HG03159 (cell line): ENCODE measurements around the gene NNT.
"Not testable (repeated sequence)": the region's sequence is repeated elsewhere in the genome, so short reads cannot be mapped to it uniquely, and the experiment has no call there.

Experiments used
- ATAC-seq: cut with Tn5 transposase; IDR thresholded peaks from one replicate; pipeline ENCODE4 v1.9.1; 2021; ENCODE audit warnings: mild to moderate bottlenecking, moderate library complexity; ENCODE audit not compliant: unreplicated experiment

Gene NNT

DNA sequence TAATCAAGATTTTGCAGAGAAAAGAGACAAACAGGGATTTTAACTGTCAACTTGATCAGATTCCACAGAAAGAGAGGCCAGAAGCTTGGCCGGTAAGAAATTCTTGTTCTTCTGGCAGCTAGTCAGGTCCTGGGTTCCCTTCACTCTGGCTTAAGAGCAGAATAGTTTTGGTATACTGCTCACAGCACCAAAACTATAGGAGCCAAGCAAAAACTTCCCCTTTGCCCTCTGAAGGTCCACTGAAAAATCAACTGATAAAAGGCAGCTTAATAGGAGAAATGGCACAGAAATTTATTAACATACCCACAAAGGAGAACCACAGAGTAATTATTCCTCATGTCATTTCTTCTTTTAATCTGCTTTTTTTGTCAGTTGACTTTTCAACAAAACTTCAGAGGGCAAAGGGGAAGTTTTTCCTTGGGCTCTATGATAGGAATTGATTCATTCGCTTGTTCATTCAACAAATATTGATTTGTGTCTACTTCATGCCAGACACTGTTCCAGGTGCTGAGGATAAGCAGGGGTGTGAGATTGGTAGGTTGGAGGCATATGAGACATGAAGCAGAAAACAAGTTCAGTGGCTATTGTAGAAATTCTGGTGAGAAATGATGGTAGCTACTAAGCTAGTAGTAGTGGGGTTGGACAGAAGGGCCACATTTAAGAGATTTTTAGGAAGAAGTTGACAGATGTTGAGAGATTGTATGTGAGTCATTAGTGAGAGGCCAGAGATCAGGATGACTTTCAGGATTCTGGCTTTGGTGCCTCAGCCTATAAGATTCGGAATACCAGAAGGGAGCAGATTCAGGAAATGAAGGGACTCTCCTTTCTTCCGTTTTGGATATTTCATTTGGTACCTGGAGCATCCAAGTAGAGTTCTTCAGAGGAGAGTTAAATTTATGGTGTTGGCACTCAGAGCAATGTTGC, 20.6 kb upstream of the NNT start:
- no peak for ATAC-seq

DNA sequence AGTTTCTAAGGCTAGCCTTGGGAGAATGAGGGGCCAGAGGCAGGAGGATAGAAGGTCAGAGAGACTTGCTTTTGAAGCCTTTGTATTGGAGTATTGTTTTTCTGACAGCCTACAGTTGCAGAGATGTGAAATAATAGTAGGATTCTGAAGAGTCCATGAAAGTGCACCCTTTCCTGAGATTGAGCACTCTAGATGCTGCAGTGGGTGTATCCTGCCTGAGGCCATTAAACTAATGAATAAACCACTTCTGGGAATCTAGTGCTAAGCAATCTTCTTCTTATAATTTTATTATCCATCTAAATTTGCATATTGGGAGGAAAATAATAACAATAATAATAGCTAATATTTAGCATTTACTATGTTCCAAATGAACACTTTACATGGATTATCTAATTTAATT, 19.3 kb upstream of the NNT start:
- ATAC-seq, result no peak

DNA sequence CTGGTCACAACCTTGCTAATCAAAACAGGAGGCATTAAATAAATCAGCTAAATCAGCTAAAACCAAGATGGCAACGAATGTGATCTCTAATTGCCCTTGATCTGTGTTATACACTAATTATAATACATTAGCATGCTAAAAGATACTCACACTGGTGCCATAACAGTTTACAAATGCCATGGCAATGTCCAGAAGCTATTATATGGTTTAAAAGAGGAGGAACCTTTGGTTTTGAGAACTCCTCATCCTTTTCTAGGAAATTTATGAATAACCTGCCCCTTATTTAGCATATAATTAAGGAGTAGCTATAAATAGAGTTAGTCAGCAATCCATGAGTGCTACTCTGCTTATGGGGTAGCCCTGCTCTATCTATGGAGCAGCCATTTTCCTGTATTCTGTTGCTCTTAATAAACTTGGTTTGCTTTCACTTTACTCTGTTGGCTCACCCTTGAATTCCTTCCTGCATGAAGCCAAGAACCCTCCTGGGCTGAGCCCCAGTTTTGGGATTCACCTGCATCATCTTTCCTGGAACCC, 18.7 kb upstream of the NNT start:
- ATAC-seq, result no peak

DNA sequence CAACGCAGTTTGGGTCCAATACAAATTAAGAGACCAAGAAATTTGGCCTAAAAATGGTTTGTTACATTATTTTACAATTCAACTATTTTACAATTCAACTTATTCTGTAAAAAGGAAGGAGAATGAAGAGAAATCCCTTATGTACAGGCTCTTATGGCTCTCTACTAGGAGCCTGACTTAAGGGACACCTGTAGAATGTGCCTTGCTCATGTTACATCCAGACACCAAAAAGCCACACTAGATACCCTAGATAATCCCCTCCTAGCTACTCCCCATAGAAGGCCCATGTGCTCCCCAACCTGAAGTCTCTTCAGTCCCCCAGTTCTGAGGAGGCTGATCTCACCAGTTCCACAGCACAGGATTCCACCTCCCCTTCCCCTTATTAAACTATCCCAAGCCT, 14.1 kb upstream of the NNT start:
- ATAC-seq, result no peak

DNA sequence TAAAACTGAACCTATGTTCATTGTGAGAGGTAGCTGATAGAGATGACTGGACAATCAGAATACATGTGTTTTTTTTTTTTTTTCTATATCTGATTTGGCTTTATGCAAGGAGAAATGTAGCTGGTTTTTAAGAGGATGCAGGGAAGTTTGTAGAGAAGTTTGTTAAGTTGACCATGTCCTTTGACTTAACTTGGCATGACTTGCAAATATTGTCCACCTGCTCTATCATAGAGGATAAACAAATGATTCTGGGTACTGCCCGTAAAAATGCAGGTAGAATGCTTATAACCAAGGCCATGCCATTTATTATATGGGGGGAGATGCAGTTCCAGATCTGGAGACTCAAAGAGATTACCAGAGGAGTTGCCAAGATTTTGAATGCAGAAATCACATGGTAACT, 13.7 kb upstream of the NNT start:
- ATAC-seq, result no peak

DNA sequence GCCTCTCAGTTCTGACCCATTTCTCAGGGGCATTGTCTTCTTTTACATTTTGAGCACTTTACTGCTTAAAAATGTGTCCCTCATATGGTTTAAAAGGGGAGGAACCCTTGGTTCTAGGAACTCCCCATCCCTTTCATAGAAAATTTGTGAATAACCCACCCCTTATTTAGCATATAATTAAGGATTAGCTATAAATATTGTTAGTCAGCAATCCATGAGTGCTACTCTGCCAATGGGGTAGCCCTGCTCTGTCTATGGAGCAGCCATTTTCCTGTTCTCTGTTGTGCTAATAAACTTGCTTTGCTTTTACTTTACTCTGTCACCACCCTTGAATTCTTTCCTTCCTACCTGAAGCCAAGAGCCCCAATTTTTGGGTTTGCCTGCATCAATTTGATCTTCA, 12.3 kb upstream of the NNT start:
- ATAC-seq, result no peak

DNA sequence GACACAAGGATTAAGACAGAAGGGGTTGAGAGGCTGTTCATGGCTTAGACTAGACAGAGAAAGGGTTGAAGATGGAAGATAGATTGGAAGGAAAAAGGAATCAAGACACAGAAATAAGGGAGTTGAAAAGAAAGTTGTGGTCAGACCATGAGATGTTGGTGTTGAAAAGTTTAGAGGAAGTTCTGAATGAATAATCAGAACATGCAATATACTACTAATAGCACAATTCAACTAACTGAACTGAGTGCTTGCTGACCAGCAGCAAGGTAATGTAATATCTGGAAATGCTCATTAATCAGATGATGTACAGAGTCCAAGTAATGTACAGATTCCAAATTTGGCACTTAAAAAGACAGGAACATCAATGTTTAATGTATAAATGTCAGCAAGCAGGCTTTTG, 10.6 kb upstream of the NNT start:
- ATAC-seq, result no peak

DNA sequence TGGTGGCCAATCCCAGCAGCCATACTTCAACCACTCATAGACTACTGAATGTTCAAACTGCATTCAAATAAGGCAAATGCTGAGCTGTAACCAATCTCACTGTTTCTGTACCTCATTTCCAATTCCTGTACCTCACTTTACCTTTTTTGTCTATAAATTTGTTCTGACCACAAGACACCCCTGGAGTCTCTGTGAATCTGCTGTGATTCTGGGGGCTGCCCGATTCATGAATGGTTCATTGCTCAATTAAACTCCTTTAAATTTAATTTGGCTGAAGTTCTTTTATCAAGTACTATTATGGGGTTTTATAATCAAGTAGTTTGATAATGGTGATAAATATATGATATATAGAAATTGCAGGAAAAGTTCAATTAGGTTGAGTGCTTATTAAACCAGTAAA, 4.1 kb upstream of the NNT start:
- ATAC-seq, result not testable (repeated sequence)

DNA sequence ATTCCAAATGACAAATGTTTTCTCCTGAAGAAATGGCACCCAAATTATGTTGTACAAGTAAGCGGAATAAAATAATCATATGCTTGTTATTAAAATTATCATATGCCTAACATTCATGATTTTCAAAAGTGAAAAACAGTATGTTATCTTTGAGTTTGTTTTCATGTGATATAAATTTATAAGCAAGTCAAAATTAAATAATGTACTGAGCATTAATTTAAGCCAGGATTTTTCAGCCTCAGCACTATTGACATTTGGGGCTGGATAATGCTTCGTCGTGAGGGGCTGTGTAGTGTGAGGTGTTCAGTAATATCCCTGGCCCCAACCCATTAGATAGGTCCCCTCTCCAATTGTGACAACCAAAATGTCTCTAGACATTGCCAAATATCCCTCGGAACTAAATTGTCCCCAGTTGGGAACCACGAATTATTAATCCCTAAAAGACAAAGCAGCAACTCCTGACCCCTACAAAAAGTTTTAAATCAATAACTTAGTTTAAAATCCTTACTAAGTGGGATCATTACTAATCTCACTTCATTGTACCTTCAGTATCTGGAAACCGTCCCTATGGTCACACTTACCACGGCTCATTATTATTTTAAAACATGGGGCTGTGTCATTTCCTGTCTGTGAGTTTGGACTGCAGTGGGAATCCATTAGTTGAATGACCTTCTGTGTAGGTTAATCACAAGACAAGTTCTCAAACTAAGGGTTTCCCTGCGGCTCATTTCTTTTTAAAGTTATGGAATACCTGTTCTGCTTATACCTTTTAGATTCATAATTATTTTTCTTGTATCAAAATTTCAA, 1.3 kb upstream of the NNT start:
- ATAC-seq, result peak; percentile 31

DNA sequence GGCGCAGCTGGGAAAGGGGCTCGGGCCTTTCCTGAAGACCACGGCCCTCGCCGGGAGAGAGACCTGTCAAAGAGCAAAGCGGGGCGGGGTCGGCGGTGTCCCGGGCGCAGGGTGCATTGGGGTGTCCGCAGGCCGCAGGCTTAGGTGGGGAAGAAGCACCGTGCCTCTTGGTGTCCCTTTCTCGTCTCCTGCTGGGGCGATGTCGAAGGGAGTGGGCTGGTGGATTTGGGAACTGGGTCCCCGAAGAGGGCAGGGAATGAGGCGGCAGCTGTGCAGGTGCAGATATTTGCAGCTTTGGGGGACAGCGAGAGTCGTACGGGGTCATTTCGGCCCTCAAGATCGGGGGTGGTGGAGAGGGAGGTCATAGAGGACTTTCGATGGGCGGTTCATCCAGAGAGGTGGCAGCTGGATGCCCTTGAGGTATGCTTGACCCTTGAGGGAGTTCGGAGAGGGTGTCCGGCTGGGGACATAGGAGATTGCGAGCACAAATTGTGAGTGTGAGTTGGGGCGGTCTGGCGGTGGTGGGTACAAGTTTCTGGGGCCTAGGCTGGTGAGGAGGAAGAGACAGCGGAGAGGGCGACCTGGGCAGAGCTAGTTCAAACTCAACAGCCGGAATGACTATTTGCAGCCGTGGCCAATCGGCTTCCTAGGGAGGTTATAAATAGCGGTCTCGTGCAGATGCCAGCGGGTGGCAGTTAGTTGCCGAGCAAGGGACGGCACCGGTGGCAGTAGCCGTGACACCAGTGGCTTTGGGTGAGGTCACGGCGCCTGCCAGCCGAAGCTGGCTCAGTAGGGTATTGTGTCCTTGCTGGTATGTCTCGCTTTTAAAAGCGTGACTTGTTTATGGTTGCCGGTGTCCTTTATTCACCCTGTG, 601 bp downstream of the NNT start:
- peak; percentile 46 for ATAC-seq

DNA sequence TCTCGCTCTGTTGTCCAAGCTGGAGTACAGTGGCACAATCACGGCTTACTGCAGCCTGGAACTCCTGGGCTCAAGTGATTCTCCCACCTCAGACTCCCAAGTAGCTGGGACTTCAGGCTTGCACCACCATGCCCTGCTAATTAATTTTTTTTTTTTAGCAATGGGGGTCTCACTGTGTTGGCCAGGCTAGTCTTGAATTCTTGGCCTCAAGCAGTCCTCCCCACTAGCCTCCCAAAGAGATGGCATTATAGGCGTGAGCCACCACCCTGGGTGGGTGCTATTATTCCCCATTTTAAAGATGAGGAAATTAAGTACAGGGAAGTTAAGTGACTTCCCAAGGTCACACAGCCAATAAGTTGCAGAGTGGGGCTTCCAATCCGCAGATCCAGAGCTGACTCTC, 1.7 kb downstream of the NNT start:
- no peak for ATAC-seq

DNA sequence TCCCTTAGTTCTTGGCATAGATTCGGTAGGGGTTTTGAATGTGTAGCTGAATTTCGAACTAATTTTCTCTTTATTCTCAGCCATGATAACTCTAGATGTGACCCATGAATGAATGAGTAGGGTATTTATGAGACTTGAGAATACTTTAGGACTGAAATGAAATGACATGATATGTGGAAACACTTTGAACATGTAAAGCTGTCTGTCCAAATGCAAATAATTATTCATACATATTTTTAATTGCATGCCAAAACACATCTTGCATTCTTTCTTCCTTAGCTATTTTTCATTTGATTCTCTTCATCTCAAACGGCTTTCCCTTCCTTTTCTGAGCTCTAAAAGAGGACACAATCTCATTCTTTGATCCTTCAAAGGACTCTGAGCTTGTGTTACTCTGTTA, 3.4 kb downstream of the NNT start:
- no peak for ATAC-seq

DNA sequence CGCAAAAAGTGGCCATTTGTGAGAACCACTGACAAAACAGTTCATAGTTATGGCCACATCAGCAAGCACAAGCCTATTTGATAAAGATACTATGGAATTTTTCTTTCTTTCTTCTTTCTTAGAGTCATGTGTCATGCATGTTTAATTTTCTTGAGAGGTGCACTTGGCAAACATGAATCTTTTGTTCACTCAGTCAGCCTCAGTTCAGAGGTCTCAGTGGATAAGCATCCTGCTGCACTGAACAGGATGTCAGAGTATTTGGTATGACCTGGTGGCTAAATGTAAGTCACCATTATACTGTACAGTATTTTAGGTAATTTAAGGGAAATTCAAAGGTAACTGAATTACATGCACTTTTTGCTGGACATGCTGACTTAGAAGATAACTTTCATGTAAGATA, 5.4 kb downstream of the NNT start:
- ATAC-seq, result no peak

DNA sequence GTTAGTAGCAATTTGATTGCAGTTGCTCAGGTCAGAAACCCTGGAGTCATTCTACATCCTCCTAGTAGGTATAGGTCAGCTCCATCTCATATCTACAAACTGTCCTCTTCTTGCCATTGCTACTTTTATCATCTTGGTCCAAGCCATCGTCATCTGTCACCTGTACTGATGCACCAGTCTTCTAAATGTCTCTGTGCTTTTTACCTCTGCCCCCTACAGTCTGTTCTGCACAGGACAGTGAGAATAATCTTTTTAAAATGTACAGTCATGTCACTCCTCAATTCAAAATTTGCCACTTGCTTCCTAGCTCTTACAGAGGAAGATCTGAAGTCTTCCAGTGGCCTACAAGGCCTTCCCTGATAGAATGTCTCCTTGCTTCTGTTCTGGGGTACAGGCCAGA, 6.8 kb downstream of the NNT start:
- ATAC-seq, result peak; percentile 84

DNA sequence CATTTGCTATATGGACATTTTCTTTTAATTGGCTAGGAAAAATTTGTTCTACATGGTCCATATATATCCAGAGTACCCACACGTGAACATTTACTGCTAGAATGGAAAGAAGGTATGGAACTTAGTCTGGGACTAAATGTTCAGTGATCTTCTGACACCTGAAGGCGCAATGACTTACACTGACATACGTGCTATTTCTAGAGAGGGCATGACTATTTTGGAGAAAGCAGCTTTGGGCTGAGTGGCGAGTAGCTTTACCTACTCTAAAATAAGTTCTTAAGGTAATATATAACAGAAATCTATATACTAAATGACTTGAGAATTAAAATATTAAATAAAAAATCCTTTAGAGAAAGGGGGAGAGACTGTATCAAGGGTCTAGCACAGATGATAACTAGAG, 10.4 kb downstream of the NNT start:
- no peak for ATAC-seq

DNA sequence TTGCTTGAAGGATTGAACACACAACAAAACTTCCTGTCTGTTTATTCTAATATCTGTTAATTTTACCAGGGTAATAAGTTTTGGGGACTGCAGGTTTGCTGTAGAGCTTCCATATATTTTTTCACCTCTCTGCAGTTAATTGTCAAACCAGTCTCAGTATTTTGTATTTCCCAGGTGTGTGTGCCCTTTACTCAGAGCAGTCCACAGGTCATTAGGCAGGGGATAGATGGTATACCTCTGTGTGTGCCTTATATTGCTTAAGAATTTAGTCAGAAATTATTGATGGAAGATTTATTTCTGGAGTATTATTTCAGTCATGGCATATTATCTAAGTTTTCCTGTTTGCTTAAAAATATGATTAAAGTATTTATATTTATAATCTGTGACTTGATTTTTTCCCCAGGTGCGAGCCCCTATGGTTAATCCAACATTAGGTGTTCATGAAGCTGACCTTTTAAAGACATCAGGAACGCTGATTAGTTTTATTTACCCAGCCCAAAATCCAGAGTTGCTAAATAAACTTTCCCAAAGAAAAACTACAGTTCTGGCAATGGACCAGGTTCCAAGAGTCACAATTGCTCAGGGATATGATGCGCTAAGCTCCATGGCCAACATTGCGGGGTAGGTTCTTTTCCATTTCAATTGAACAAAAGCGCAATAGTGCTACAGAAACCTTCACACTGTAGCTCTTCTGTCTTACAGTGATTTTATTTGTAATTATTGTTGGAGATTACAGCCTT, 12.6 kb downstream of the NNT start:
- ATAC-seq, result no peak

DNA sequence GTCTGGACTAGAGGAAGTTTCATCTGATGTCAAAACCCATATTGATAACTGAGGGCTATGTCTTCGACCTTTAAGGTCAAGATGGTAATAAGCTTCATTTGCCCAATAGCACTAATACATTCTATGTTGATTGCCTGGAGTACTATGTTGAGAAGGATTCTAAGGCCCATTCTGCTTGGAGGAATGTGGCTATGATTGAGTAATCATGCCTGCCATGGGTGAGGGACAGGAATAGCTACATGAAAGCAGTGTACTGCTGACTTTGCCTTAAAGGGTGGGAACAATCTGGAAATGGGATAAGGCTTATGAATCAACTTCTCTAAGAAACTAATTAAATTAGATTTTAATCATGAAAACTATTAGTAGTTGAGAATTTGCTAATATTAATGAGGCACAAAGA, 13.6 kb downstream of the NNT start:
- no peak for ATAC-seq

DNA sequence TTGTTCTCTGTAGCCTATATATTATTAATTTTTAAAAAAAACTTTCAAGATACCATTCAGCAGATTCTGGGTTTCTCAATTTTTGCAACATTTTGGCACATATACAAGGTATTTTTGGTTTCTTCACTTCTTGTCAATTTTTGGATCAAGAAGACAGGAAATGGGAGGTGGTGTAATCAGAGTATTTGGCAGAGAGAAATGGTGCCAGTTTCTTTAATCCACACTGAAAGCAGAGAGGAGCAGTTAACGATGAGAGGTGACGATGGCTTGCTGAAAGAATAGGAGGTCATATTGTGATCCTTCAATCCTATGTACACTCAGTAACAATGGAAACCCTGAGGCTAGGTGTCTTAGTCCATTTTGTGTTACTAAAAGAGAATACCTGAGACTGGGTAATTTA, 16.4 kb downstream of the NNT start:
- no peak for ATAC-seq

DNA sequence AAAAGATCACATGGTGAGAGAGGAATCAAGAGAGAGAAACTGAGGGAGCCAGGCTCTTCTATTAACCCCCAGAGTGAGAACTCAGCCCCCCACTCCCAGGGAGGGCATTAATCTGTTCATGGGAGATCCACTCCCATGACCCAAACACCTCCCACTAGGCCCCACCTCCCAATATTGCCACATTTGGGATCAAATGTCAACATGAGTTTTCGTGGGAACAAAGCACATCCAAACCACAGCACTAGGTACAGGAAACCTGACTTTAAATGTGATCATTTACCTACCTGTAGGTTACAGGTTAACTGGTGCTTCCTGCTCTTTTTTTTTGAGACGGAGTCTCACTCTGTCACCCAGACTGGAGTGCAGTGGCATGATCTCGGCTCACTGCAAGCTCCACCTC, 16.9 kb downstream of the NNT start:
- ATAC-seq, result no peak

DNA sequence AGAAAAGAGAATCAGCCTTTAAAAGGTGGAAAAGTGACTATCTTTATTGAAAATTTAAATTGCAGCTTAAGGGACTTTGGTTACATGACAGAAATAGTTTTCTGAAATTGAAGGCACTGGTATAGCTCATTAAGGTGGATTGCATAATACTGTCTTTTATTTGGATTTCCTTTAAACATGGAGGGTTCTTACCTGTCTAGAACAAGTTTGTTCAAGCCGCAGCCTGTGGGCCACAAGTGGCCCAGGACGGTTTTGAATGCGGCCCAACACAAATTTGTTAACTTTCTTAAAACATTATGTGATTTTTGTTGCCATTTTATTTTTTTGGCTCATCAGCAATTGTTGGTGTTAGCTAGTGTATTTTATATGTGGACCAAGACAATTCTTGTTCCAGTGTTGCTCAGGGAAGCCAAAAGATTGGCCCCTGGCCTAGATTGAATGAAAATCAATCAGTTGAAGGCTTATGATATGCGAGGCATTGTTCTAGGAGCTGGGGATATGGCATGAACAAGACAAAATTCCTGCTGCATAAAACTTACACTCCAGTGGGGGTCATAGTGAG, 18.0 kb downstream of the NNT start:
- ATAC-seq, result no peak
